ENCODE results near the gene PRKCB.

PRKCB gene

GRCh38 chr16:24164416-24164815, 328.6 kb downstream of the PRKCB start:
- no peak overlapping the region for H3K4me3 ChIP-seq (ENCODE audit: low read depth, low read length)
- TF ChIP-seq, protein P1, sequence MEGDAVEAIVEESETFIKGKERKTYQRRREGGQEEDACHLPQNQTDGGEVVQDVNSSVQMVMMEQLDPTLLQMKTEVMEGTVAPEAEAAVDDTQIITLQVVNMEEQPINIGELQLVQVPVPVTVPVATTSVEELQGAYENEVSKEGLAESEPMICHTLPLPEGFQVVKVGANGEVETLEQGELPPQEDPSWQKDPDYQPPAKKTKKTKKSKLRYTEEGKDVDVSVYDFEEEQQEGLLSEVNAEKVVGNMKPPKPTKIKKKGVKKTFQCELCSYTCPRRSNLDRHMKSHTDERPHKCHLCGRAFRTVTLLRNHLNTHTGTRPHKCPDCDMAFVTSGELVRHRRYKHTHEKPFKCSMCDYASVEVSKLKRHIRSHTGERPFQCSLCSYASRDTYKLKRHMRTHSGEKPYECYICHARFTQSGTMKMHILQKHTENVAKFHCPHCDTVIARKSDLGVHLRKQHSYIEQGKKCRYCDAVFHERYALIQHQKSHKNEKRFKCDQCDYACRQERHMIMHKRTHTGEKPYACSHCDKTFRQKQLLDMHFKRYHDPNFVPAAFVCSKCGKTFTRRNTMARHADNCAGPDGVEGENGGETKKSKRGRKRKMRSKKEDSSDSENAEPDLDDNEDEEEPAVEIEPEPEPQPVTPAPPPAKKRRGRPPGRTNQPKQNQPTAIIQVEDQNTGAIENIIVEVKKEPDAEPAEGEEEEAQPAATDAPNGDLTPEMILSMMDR (IDR thresholded peaks at IDR 0.05; ENCODE audit: low read depth, low read length, missing control alignments), result no peak
- DNase-seq (ENCODE audit: low read depth), result no peak

DNA sequence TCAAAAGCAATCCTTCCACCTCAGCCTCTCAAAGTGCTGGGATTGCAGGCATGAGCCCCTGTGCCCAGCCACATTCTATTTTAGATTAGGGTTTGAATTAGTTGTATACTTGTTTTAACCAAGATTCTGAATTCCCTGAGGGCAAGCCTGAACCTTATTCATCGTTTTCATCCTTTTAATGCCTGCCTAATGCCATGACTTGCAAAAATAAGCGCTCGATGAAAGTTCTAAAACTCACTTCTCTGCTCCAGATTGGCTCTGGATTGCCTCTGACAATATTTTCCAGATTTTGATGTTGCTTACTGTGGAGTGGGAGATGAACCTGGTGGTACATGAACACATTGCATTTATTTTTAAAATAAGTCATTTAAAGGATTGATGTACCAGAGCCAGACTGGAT, 329.5 kb downstream of the PRKCB start:
- no peak for DNase-seq (ENCODE audit: low read depth)
- no peak overlapping the region for H3K4me3 ChIP-seq (ENCODE audit: low read depth, low read length)
- TF ChIP-seq, protein P1 (IDR thresholded peaks at IDR 0.05; ENCODE audit: low read depth, low read length, missing control alignments), result no peak

DNA sequence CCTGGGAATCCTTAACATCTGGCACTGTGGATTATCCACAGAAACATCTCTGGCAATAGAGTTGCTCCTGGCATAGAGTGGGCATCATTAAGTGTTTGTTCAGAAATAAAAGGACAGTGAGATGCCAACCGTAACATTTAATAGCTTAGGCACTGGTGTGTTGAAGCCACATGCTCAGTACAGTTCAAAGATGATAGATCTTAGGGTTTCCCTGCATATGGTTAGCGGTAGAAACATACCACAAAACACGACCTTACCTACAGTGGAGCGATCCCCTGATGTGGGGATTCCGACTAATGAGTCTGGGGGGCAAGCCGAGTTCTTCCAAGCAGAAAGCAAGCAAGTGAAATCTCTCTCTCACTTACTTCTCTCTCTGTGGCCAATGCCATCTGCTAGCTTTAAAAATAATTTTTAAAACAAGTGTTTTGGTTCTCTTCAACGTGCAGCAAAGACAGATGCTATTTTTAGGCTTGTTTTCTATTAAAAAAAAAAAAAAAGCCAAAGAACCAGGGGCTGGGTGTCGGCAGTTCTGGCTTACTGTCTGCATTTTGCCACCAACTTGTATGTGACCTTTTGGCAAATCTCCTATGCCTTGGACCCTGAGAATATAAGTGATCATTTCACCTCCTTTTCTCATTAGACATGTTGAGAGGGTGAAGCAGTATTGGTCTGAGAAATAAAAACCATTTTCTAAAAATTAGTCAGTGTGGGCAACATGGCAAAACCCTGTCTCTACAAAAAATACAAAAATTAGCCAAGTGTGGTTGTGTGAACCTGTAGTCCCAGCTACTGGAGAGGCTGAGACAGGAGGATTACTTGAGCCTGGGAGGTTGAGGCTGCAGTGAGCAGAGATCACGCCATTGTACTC, 331.1 kb downstream of the PRKCB start:
- TF ChIP-seq, protein P1 (IDR thresholded peaks at IDR 0.05; ENCODE audit: low read depth, low read length, missing control alignments), result no peak
- no peak for DNase-seq (ENCODE audit: low read depth)
- H3K4me3 ChIP-seq (ENCODE audit: low read depth, low read length), result no peak overlapping the region

- DNase-seq (ENCODE audit: low read depth), result no peak
- TF ChIP-seq, protein P1 (IDR thresholded peaks at IDR 0.05; ENCODE audit: low read depth, low read length, missing control alignments), result no peak
Measured at GRCh38 chr16:24168856-24169255, 333.1 kb downstream of the PRKCB start.

GRCh38 chr16:24170407-24170806, 334.6 kb downstream of the PRKCB start:
- TF ChIP-seq, protein P1 (IDR thresholded peaks at IDR 0.05; ENCODE audit: low read depth, low read length, missing control alignments), result no peak
- H3K4me3 ChIP-seq (ENCODE audit: low read depth, low read length), result no peak overlapping the region
- no peak for DNase-seq (ENCODE audit: low read depth)

More at GRCh38 chr16:24168856-24169255, 333.1 kb downstream of the PRKCB start:
- H3K4me3 ChIP-seq (ENCODE audit: low read depth, low read length), result no peak overlapping the region

GRCh38 chr16:24174504-24174903, 338.7 kb downstream of the PRKCB start:
- H3K4me3 ChIP-seq (ENCODE audit: low read depth, low read length), result no peak overlapping the region
- DNase-seq (ENCODE audit: low read depth), result no peak
- TF ChIP-seq, protein P1 (IDR thresholded peaks at IDR 0.05; ENCODE audit: low read depth, low read length, missing control alignments), result no peak

DNA sequence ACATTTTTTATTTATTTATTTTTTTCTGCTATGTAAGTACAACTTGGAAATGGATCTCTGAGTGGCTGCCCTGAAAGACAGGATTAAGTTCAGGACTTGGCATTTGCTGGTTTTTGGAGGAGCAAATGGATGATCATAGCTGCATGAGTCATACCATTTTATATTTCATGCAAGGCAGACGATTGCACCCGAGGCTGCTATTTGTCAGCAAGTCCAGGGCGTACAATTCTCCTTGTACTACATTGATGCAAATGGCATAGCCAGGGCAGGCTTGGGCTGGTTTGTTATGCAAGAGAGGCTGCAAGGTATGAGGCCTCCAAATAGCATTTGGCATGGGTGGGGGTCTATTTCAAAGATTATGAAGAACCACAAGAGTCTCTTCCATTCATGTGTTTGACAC, 339.2 kb downstream of the PRKCB start:
- DNase-seq (ENCODE audit: low read depth), result no peak
- TF ChIP-seq, protein P1 (IDR thresholded peaks at IDR 0.05; ENCODE audit: low read depth, low read length, missing control alignments), result no peak
- H3K4me3 ChIP-seq (ENCODE audit: low read depth, low read length), result no peak overlapping the region

All from GM12864 (cell line).